GM18519 (cell line): ENCODE measurements around the gene ODAD2.

ENCODE experiments used
- ATAC-seq: cut with Tn5 transposase; IDR thresholded peaks from one replicate; pipeline ENCODE4 v1.9.1; 2021; ENCODE audit warnings: mild to moderate bottlenecking, moderate library complexity; ENCODE audit not compliant: unreplicated experiment, low FRiP score

The ODAD2 gene

GRCh38 chr10:27784272-27784671, 214.6 kb downstream of the ODAD2 start:
- ATAC-seq, result no peak

- no peak for ATAC-seq
These were observed 215.2 kb downstream of the ODAD2 start for GRCh38 chr10:27783660-27784059.

GRCh38 chr10:27779462-27780015, 219.3 kb downstream of the ODAD2 start:
- ATAC-seq, result no peak

- ATAC-seq, result no peak
These were observed 224.0 kb downstream of the ODAD2 start for GRCh38 chr10:27774831-27775230.

- ATAC-seq, result no peak
These were observed 227.6 kb downstream of the ODAD2 start for GRCh38 chr10:27771231-27771630.

- ATAC-seq, result no peak
These were observed 228.7 kb downstream of the ODAD2 start for GRCh38 chr10:27770181-27770580.
